ENCODE measurements around the gene TSPEAR. TPM values are rescaled to one million over a fixed set of nuclear protein-coding genes. Genes with fewer than 3 reads are reported as not detected.

The TSPEAR gene
- total and polyA plus RNA-seq, 2 of the 13 experiments (the other 11 are each of a cell fraction or from before 2014, with no cell fraction given), result 0.07 to 0.32 TPM

GRCh38 chr21:44505673-44506278, 205.6 kb downstream of the TSPEAR start:
- Histone ChIP-seq H3K79me2 (ENCODE audit: insufficient read depth, low read length) (peaks cover 25% of the 10 kb centered on the region), H3K4me2 (ENCODE audit: low read depth, low read length) (peak overlapping the region; percentile 98), H2AFZ (ENCODE audit: low read length) (no peak overlapping the region), H3K4me1 (ENCODE audit: insufficient read depth, low read length) (peaks cover 49% of the 10 kb centered on the region), H4K20me1 (ENCODE audit: insufficient read depth, low read length) (no peaks in the 10 kb centered on the region), H3K27ac (ENCODE audit: extremely low read length, insufficient read depth, low read length) (peak overlapping the region; percentile 91), H3K36me3 (replicated peaks in 1 of 2; ENCODE audit: control insufficient read depth in 1 of 2, insufficient read depth in 2 of 2, low read length in 2 of 2) (peaks cover 7 to 12% of the 10 kb centered on the region in 2 experiments; a peak in 4 of 5 replicates), H3K9me3 (ENCODE audit: low read length) (no peaks in the 10 kb centered on the region), H3K27me3 (ENCODE audit: control insufficient read depth in 1 of 2, insufficient read depth in 2 of 2, low read length in 2 of 2) (no peaks in the 10 kb centered on the region; a peak in 1 of 5 replicates), H3K4me3 (replicated peaks in 1 of 3; ENCODE audit: insufficient read depth in 1 of 3, low read depth in 2 of 3, low read length in 3 of 3) (peak overlapping the region; percentile 57 to 77 (median 67)), H3K9ac (ENCODE audit: insufficient read depth, low read depth, low read length) (peak overlapping the region; percentile 83)
- intact Hi-C loops (cut with micrococcal nuclease; ENCODE audit: unreplicated experiment), result no loop called here
- in situ Hi-C loops (cut with HindIII; ENCODE audit: extremely low pct_ligation_motif_present, low pct_unique_long_range_greater_than_20kb), result loop anchor here (5.0 kb wide), 1 partner anchor 232 kb away; no protein-coding TSS in a partner anchor
- 0% methylated on average over 6 of the region's 16 CpGs for WGBS (ENCODE audit: low lambda C conversion rate)
- BruUV-seq (replicated peaks), result TSS peak; percentile 78
- CTCF ChIA-PET (ENCODE audit: low intra/inter-chr PET ratio, low total read pairs), result no interaction called here
- FAIRE-seq (peak; percentile 99), ATAC-seq (peak; percentile 78), DNase-seq (ENCODE audit: low spot score) (peak; percentile 97)
- POLR2A ChIA-PET, result interaction anchor here (0.6 to 3.0 kb wide), 19 partner anchors 9 to 422 kb away, joined by 3 to 49 read pairs (median 5); partner anchors contain the start of genes CFAP410, PFKL and UBE2G2
- TF ChIP-seq ZNF224 (CRISPR knock-in tag; IDR thresholded peaks at IDR 0.05) (no peak; the same call in 1 of the 2 replicates), ZBTB4 (CRISPR knock-in tag; IDR thresholded peaks at IDR 0.05; ENCODE audit: borderline replicate concordance) (no peak; the same call in 1 of the 2 replicates), SOX6 (IDR thresholded peaks at IDR 0.05) (no peak), SOX6 (CRISPR knock-in tag; IDR thresholded peaks at IDR 0.05) (peak; percentile 76), CSRNP2 (CRISPR knock-in tag; conservative IDR thresholded peaks at IDR 0.05; ENCODE audit: low read depth) (0 out of 2 replicates have a peak, but pooled peaks have one; percentile 32), ZNF678 (CRISPR knock-in tag; IDR thresholded peaks at IDR 0.05) (0 out of 2 replicates have a peak, but pooled peaks have one; percentile 1), ZNF780A (CRISPR knock-in tag; IDR thresholded peaks at IDR 0.05) (no peak), BRD4 (CRISPR knock-in tag; IDR thresholded peaks at IDR 0.05) (0 out of 2 replicates have a peak, but pooled peaks have one; percentile 12), DMAP1 (CRISPR knock-in tag; IDR thresholded peaks at IDR 0.05) (peak; percentile 93), ZMAT5 (CRISPR knock-in tag; IDR thresholded peaks at IDR 0.05; ENCODE audit: borderline replicate concordance, low read depth) (no peak), TFAP4 (IDR thresholded peaks at IDR 0.05; ENCODE audit: borderline replicate concordance, low read depth) (peak; percentile 38; the same call in 1 of the 2 replicates), PHF21A (CRISPR knock-in tag; IDR thresholded peaks at IDR 0.05) (peak; percentile 86), ZMAT3 (CRISPR knock-in tag; conservative IDR thresholded peaks at IDR 0.05) (no peak), TOPORS (CRISPR knock-in tag; IDR thresholded peaks at IDR 0.05) (0 out of 2 replicates have a peak, but pooled peaks have one; percentile 64), YEATS4 (CRISPR knock-in tag; IDR thresholded peaks at IDR 0.05; ENCODE audit: borderline replicate concordance) (peak; percentile 68), SIN3A (IDR thresholded peaks at IDR 0.05; ENCODE audit: borderline replicate concordance, low read depth, low read length) (peak; percentile 74)
